CD14-positive monocyte (primary cell): ENCODE results near the gene NOL6. TPM values are rescaled to one million over a fixed set of nuclear protein-coding genes. Genes with fewer than 3 reads are reported as not detected.

ENCODE experiments used
- DNase-seq, 3 donors: peaks; one replicate each; pipeline ENCODE4 v3.0.0-alpha.2; 2011 to 2022
- H2AFZ ChIP-seq: 2 replicates; pipeline ENCODE4 v1.6.0; 2012; ENCODE audit warnings: mild to moderate bottlenecking, low read depth, low read length, inconsistent platforms; ENCODE audit not compliant: insufficient read depth, poor library complexity, severe bottlenecking
- H3K27ac ChIP-seq, 2 donors: 1 replicate in 1 of 2; 2 replicates in 1 of 2; pipeline ENCODE4 v1.5.1; 2012 to 2013; ENCODE audit warnings: low read length in 2 of 2, control low read depth in 1 of 2, inconsistent platforms in 1 of 2, low read depth in 1 of 2, mild to moderate bottlenecking in 1 of 2
- H3K27me3 ChIP-seq, 2 donors: one replicate each; pipeline versions ENCODE4 v1.6.0 to v1.6.1; 2011 to 2013; ENCODE audit warnings: low read length in 2 of 2; ENCODE audit not compliant: control insufficient read depth in 2 of 2, insufficient read depth in 2 of 2
- H3K36me3 ChIP-seq, 2 donors: replicated peaks in 1 of 2; 1 replicate in 1 of 2; 2 replicates in 1 of 2; pipeline versions ENCODE4 v1.5.1 to v1.6.1; 2012 to 2013; ENCODE audit warnings: low read length in 2 of 2, control low read depth in 1 of 2, inconsistent platforms in 1 of 2, mild to moderate bottlenecking in 1 of 2; ENCODE audit not compliant: insufficient read depth in 2 of 2, control insufficient read depth in 1 of 2
- H3K4me1 ChIP-seq, 2 donors: 1 replicate in 1 of 2; 2 replicates in 1 of 2; pipeline versions ENCODE4 v1.5.1 to v1.6.1; 2012 to 2013; ENCODE audit warnings: low read length in 2 of 2, control low read depth in 1 of 2, inconsistent platforms in 1 of 2, mild to moderate bottlenecking in 1 of 2, moderate library complexity in 1 of 2; ENCODE audit not compliant: insufficient read depth in 2 of 2, control insufficient read depth in 1 of 2
- H3K4me2 ChIP-seq: replicated peaks from 2 replicates; pipeline ENCODE3; 2012; ENCODE audit warnings: low read length, moderate library complexity, mild to moderate bottlenecking; ENCODE audit not compliant: poor library complexity, severe bottlenecking; ENCODE audit errors: extremely low read depth
- H3K4me3 ChIP-seq, 3 experiments: fragments of 200-600 bp in 1 of 3; sonication (generic) in 1 of 3; replicated peaks in 1 of 3; 1 replicate in 2 of 3; 2 replicates in 1 of 3; pipeline ENCODE4 v1.5.1; 2011 to 2013; ENCODE audit warnings: low read length in 3 of 3, mild to moderate bottlenecking in 3 of 3, control low read depth in 2 of 3, low read depth in 2 of 3, inconsistent platforms in 1 of 3, moderate library complexity in 1 of 3
- H3K79me2 ChIP-seq: 2 replicates; pipeline ENCODE4 v1.6.0; 2012; ENCODE audit warnings: mild to moderate bottlenecking, control low read depth, inconsistent platforms, low read length, moderate library complexity; ENCODE audit not compliant: insufficient read depth
- H3K9ac ChIP-seq: 2 replicates; pipeline ENCODE4 v1.6.0; 2017; ENCODE audit warnings: low read length, mild to moderate bottlenecking; ENCODE audit not compliant: insufficient read depth, poor library complexity, severe bottlenecking
- H3K9me3 ChIP-seq, 2 donors: replicated peaks in 1 of 2; 1 replicate in 1 of 2; 2 replicates in 1 of 2; pipeline versions ENCODE4 v1.5.1 to v1.6.1; 2012 to 2013; ENCODE audit warnings: low read length in 2 of 2, control low read depth in 1 of 2; ENCODE audit not compliant: control insufficient read depth in 1 of 2, insufficient read depth in 1 of 2
- H4K20me1 ChIP-seq: 2 replicates; pipeline ENCODE4 v1.6.0; 2012; ENCODE audit warnings: mild to moderate bottlenecking, low read length, control low read depth, moderate library complexity; ENCODE audit not compliant: insufficient read depth
- H3K27ac Mint-ChIP-seq, 7 donors: one replicate each; pipeline ENCODE4 v1.8.0; 2020; ENCODE audit warnings: mild to moderate bottlenecking in 7 of 7, mixed read lengths in 7 of 7, moderate library complexity in 6 of 7, inconsistent platforms in 2 of 7
- H3K27me3 Mint-ChIP-seq, 3 donors: one replicate each; pipeline ENCODE4 v1.8.0; 2021 to 2022; ENCODE audit warnings: low read depth in 3 of 3, mild to moderate bottlenecking in 3 of 3, mixed read lengths in 3 of 3, moderate library complexity in 3 of 3, inconsistent platforms in 1 of 3
- H3K36me3 Mint-ChIP-seq, 2 donors: one replicate each; pipeline ENCODE4 v1.8.0; 2020; ENCODE audit warnings: mixed read lengths in 2 of 2, inconsistent platforms in 1 of 2, mild to moderate bottlenecking in 1 of 2
- H3K4me1 Mint-ChIP-seq: one replicate; pipeline ENCODE4 v1.8.0; 2020; ENCODE audit warnings: mild to moderate bottlenecking, mixed read lengths
- H3K4me3 Mint-ChIP-seq, 2 donors: one replicate each; pipeline ENCODE4 v1.8.0; 2020; ENCODE audit warnings: mild to moderate bottlenecking in 2 of 2, mixed read lengths in 2 of 2, moderate library complexity in 1 of 2
- H3K9me3 Mint-ChIP-seq, 7 donors: one replicate each; pipeline ENCODE4 v1.8.0; 2020 to 2022; ENCODE audit warnings: mixed read lengths in 7 of 7, mild to moderate bottlenecking in 6 of 7, moderate library complexity in 6 of 7, inconsistent platforms in 2 of 7
- WGBS: methylation state at CpG from one replicate; pipeline ENCODE4 v1.1.5; 2013; ENCODE audit warnings: missing lambda C conversion rate; ENCODE audit not compliant: insufficient coverage; 5-methylcytosine and 5-hydroxymethylcytosine counted together
- intact Hi-C, 2 donors: fragments of 100-400 bp; cut with micrococcal nuclease; formaldehyde crosslinking; loops; one replicate each; pipeline versions ENCODE4 v1.15.0 to v1.15.1; 2023
- polyA plus RNA-seq, 3 donors: library from polyadenylated mRNA; depleted of rRNA in 1 of 3; unstranded in 2 of 3; stranded (reverse) in 1 of 3; fragments of 300-500 nt in 2 of 3; fragments of >200 nt in 1 of 3; fragmentation: Illumina TruSeq in 2 of 3; gene quantifications; 1 replicate in 2 of 3; 2 replicates in 1 of 3; pipeline ENCODE4 v1.2.3, GENCODE V29; 2012 to 2021
- TF ChIP-seq, protein P1 (sequence below): fragments of 200-600 bp; IDR thresholded peaks from one replicate; pipeline ENCODE4 v1.8.0; 2022; ENCODE audit warnings: antibody characterized with exemption, mild to moderate bottlenecking

NOL6 gene
- polyA plus RNA-seq, 3 donors: 4.6 to 21.9 (median 10.1) TPM

- Histone ChIP-seq H3K9me3 (no peaks in the 10 kb centered on the region), H3K27ac (no peak overlapping the region), H4K20me1 (no peaks in the 10 kb centered on the region), H2AFZ (no peak overlapping the region), H3K79me2 (no peaks in the 10 kb centered on the region), H3K4me3 (no peak overlapping the region), H3K36me3 (no peaks in the 10 kb centered on the region), H3K9ac (no peak overlapping the region), H3K27me3 (no peaks in the 10 kb centered on the region), H3K4me1 (no peaks in the 10 kb centered on the region), H3K4me2 (no peak overlapping the region)
- no peaks in the 10 kb centered on the region for H3K4me1 Mint-ChIP-seq
- no peak overlapping the region for H3K27ac Mint-ChIP-seq
- H3K9me3 Mint-ChIP-seq: peaks cover 0 to 4% (median 0%) of the 10 kb centered on the region in 7 donors
- TF ChIP-seq, protein P1, sequence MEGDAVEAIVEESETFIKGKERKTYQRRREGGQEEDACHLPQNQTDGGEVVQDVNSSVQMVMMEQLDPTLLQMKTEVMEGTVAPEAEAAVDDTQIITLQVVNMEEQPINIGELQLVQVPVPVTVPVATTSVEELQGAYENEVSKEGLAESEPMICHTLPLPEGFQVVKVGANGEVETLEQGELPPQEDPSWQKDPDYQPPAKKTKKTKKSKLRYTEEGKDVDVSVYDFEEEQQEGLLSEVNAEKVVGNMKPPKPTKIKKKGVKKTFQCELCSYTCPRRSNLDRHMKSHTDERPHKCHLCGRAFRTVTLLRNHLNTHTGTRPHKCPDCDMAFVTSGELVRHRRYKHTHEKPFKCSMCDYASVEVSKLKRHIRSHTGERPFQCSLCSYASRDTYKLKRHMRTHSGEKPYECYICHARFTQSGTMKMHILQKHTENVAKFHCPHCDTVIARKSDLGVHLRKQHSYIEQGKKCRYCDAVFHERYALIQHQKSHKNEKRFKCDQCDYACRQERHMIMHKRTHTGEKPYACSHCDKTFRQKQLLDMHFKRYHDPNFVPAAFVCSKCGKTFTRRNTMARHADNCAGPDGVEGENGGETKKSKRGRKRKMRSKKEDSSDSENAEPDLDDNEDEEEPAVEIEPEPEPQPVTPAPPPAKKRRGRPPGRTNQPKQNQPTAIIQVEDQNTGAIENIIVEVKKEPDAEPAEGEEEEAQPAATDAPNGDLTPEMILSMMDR: no peak
- H3K27me3 Mint-ChIP-seq: no peaks in the 10 kb centered on the region
- WGBS: 97% methylated on average over 4 of the region's 6 CpGs
- intact Hi-C loops: no loop called here
- H3K36me3 Mint-ChIP-seq: no peaks in the 10 kb centered on the region
- no peak for DNase-seq
- no peak overlapping the region for H3K4me3 Mint-ChIP-seq
These were observed 7.3 kb upstream of the NOL6 start for GRCh38 chr9:33480976-33481375.

- H3K4me3 ChIP-seq: no peak overlapping the region
- no peak overlapping the region for H3K9ac ChIP-seq
- no peaks in the 10 kb centered on the region for H3K36me3 ChIP-seq
- H3K4me1 ChIP-seq: no peaks in the 10 kb centered on the region
- no peak overlapping the region for H2AFZ ChIP-seq
- no peak overlapping the region for H3K4me3 Mint-ChIP-seq
- no peak overlapping the region for H3K4me2 ChIP-seq
- TF ChIP-seq, protein P1: no peak
- H3K27me3 Mint-ChIP-seq: no peaks in the 10 kb centered on the region
- WGBS: 95% methylated on average over 2 of the region's 2 CpGs
- no peaks in the 10 kb centered on the region for H4K20me1 ChIP-seq
- no peaks in the 10 kb centered on the region for H3K79me2 ChIP-seq
- H3K9me3 ChIP-seq: no peaks in the 10 kb centered on the region
- H3K27ac Mint-ChIP-seq: peak overlapping the region in 1 of 7 donors; percentile 15
- H3K27ac ChIP-seq: no peak overlapping the region
- no peak for DNase-seq
- no peaks in the 10 kb centered on the region for H3K27me3 ChIP-seq
- H3K36me3 Mint-ChIP-seq: no peaks in the 10 kb centered on the region
- no peaks in the 10 kb centered on the region for H3K4me1 Mint-ChIP-seq
- intact Hi-C loops: no loop called here
- peaks cover 0 to 4% (median 0%) of the 10 kb centered on the region in 7 donors for H3K9me3 Mint-ChIP-seq
These were observed 6.4 kb upstream of the NOL6 start for GRCh38 chr9:33480106-33480505.
